ENCODE results near the gene ECE2.

ECE2 gene

GRCh38 chr3:184314700-184315542, 39.1 kb downstream of the ECE2 start:
- DNase-seq, result peak; percentile 49 to 81 (median 66)

- DNase-seq, result peak in 1 of 5 experiments; percentile 45
These were observed 39.7 kb downstream of the ECE2 start for GRCh38 chr3:184315543-184315867.

- DNase-seq, result peak in 2 of 5 experiments; percentile 10 to 13
These were observed 40.2 kb downstream of the ECE2 start for GRCh38 chr3:184315871-184316661.

GRCh38 chr3:184316792-184317191, 41.0 kb downstream of the ECE2 start:
- peak in 1 of 5 experiments; percentile 38 for DNase-seq

- DNase-seq, result no peak
These were observed 41.4 kb downstream of the ECE2 start for GRCh38 chr3:184317201-184317600.

- DNase-seq, result no peak
These were observed 44.3 kb downstream of the ECE2 start for GRCh38 chr3:184320104-184320445.

GRCh38 chr3:184321666-184322065, 45.8 kb downstream of the ECE2 start:
- DNase-seq, result no peak

GRCh38 chr3:184322731-184323487, 47.1 kb downstream of the ECE2 start:
- DNase-seq, result no peak

GRCh38 chr3:184323696-184324095, 47.9 kb downstream of the ECE2 start:
- DNase-seq, result no peak

GRCh38 chr3:184325269-184325668, 49.4 kb downstream of the ECE2 start:
- DNase-seq, result no peak

- peak in 1 of 5 experiments; percentile 33 for DNase-seq
These were observed 50.0 kb downstream of the ECE2 start for GRCh38 chr3:184325715-184326369.

GRCh38 chr3:184327171-184327570, 51.3 kb downstream of the ECE2 start:
- DNase-seq, result no peak

GRCh38 chr3:184328516-184328915, 52.7 kb downstream of the ECE2 start:
- DNase-seq, result no peak

- DNase-seq, result no peak
These were observed 56.7 kb downstream of the ECE2 start for GRCh38 chr3:184332370-184333090.

GRCh38 chr3:184333190-184333589, 57.4 kb downstream of the ECE2 start:
- DNase-seq, result no peak

GRCh38 chr3:184333700-184334099, 57.9 kb downstream of the ECE2 start:
- DNase-seq, result no peak

GRCh38 chr3:184334470-184335158, 58.8 kb downstream of the ECE2 start:
- peak in 4 of 5 experiments; percentile 31 to 77 (median 37) for DNase-seq

- no peak for DNase-seq
These were observed 59.5 kb downstream of the ECE2 start for GRCh38 chr3:184335291-184335660.

GRCh38 chr3:184335661-184336546, 60.1 kb downstream of the ECE2 start:
- DNase-seq, result peak; percentile 71 to 84 (median 78)

All from T-helper 2 cell (primary cell).